ENCODE data around the gene ABCF3. TPM values are rescaled to one million over a fixed set of nuclear protein-coding genes. Genes with fewer than 3 reads are reported as not detected.

ABCF3 gene
- total RNA-seq, 1 experiment from 2014 or later, result 56.1 TPM

DNA sequence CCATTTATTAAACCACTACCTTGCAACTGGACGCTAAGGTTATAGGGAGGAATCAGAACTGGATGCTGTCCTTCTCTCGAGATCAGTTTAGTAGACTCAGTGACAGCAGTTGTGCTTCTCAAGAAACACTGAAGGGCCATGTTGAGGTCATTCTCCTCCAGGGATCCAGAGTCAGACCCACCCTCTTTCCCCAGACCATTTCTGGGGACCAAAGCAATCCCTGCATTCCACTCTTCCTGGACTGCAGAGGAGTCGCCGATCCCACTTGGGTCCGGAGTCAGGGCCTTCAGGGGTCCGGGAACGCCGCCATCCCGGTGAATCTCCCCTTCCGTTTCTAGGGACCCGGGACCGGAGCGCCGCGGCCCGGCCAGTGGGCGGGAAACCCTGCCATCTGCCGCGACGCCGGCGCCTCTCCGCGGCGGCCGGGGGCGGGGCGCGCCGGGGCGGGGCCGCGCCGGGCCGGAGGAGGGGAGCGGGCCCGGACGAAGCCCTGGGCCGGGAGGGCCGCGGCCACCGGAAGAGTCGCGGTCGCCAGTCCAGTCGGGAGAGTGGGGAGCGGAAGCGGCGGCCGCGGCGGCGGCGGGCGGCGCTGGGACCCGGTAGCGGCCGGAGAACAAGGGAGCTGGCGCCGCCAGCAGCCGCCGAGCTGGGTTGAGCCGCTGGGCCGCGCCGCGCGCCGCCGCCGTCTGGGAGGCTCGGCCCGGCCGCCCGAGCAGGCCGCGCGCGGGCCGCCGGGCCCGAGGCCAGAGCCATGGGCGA lies 30.9 kb upstream of the ABCF3 start, which contains the start of gene DVL3:
TSS of gene DVL3 (plus strand) at position 493 of the 759 bp plus-strand sequence. CDS start at position 752, 259 bp downstream.
- DNase-seq, result peak; percentile 59
- Mint-ChIP-seq H3K27ac (peak within 1 kb of the TSS; percentile 93 to 98 (median 96)), H3K36me3 (ENCODE audit: insufficient read depth in 1 of 3, low read depth in 3 of 3) (peaks cover 1 to 5% (median 4%) of the 10 kb centered on the region in 3 experiments; a peak in 5 of 7 replicates), H3K9me3 (no peaks in the 10 kb centered on the region; a peak in 1 of 5 replicates), H3K4me1 (peaks cover 11 to 21% of the 10 kb centered on the region in 2 experiments), H3K27me3 (ENCODE audit: low read depth) (no peaks in the 10 kb centered on the region), H3K4me3 (peak within 1 kb of the TSS; percentile 93 to 99)
- no peak within 1 kb of the TSS for H2BK5ac ChIP-seq (ENCODE audit: insufficient read length, low read length)
- H3K23me2 ChIP-seq (ENCODE audit: insufficient read length, low read depth, low read length, poor library complexity, severe bottlenecking), result peaks cover 6% of the 10 kb centered on the region
- no peak within 1 kb of the TSS for H3K4ac ChIP-seq (ENCODE audit: low read depth, low read length)
- H3K23ac ChIP-seq (ENCODE audit: insufficient read length, low read depth, low read length), result no peak within 1 kb of the TSS
- H4K91ac ChIP-seq (ENCODE audit: insufficient read length, low read depth, low read length), result no peak within 1 kb of the TSS
- no peak within 1 kb of the TSS for H2AFZ ChIP-seq (ENCODE audit: low read length)
- no peaks in the 10 kb centered on the region for H3K27me3 ChIP-seq (ENCODE audit: insufficient read depth, low read length)
- H3K14ac ChIP-seq (ENCODE audit: insufficient read depth, low read length), result peak within 1 kb of the TSS; percentile 67; the same call in 1 of the 2 replicates
- no peak within 1 kb of the TSS for H2AK5ac ChIP-seq (ENCODE audit: insufficient read length, low read length)
- TF ChIP-seq CTCF (conservative IDR thresholded peaks at IDR 0.05), result no peak
- no peak within 1 kb of the TSS for H3K56ac ChIP-seq (ENCODE audit: insufficient read length, low read depth, low read length)
- H4K20me1 ChIP-seq (ENCODE audit: control insufficient read depth, insufficient read depth, insufficient read length), result no peaks in the 10 kb centered on the region
- H3K79me2 ChIP-seq (ENCODE audit: insufficient read depth, low read length), result peaks cover 18% of the 10 kb centered on the region; the same call in 1 of the 2 replicates
- no peaks in the 10 kb centered on the region for H3K9me3 ChIP-seq (ENCODE audit: control insufficient read depth, low read depth, low read length)
- H2BK120ac ChIP-seq (ENCODE audit: low read depth, low read length, poor library complexity, severe bottlenecking), result no peak within 1 kb of the TSS
- no CpG with 5 or more reads among the region's 84 CpGs for WGBS (ENCODE audit: extremely low coverage, insufficient read length, low lambda C conversion rate)
- peaks cover 3% of the 10 kb centered on the region for H3K79me1 ChIP-seq (ENCODE audit: insufficient read depth, low read depth, low read length, poor library complexity, severe bottlenecking)
- no peak within 1 kb of the TSS for H2BK12ac ChIP-seq (ENCODE audit: insufficient read length, low read depth, low read length)
- no peak within 1 kb of the TSS for H2BK20ac ChIP-seq (ENCODE audit: low read depth, low read length, poor library complexity, severe bottlenecking)
- no peaks in the 10 kb centered on the region; the same call in 1 of the 2 replicates for H3K4me1 ChIP-seq (ENCODE audit: insufficient read depth, low read length)
- no peak within 1 kb of the TSS for H4K5ac ChIP-seq (ENCODE audit: insufficient read length, low read depth, low read length)
- no peak within 1 kb of the TSS for H2BK15ac ChIP-seq (ENCODE audit: low read depth, low read length)
- peak within 1 kb of the TSS; percentile 27 for H3K18ac ChIP-seq (ENCODE audit: insufficient read length, low read depth, low read length)
- no peak within 1 kb of the TSS for H4K8ac ChIP-seq (replicated peaks; ENCODE audit: insufficient read length, low read depth, low read length)
- H3T11ph ChIP-seq (ENCODE audit: low read length), result no peak within 1 kb of the TSS
- peak within 1 kb of the TSS; percentile 75 for H3K9ac ChIP-seq (ENCODE audit: extremely low read depth, insufficient read length, low read length)
- peak within 1 kb of the TSS; percentile 75 for H3K4me2 ChIP-seq (ENCODE audit: insufficient read depth, insufficient read length, low read length)
- peak within 1 kb of the TSS; percentile 13 for H3K27ac ChIP-seq (ENCODE audit: insufficient read length, low read depth, low read length)
